DND-41 (cell line): ENCODE results near the gene SUPT20H.

Experiments used
- ATAC-seq: fragments of 200-7000 bp; cut with Tn5 transposase; 3 replicates; pipeline ENCODE4 v1.9.1; 2021; ENCODE audit warnings: low read depth; ENCODE audit not compliant: insufficient read depth
- DNase-seq: peaks from one replicate; pipeline ENCODE4 v3.0.0-alpha.2; 2020
- H2AFZ ChIP-seq: 2 replicates; pipeline ENCODE4 v1.6.0; 2012; ENCODE audit warnings: low read depth, low read length
- H3K27ac ChIP-seq: 2 replicates; pipeline ENCODE4 v1.5.1; 2012; ENCODE audit warnings: low read length, inconsistent platforms
- H3K27me3 ChIP-seq: fragments of 200-600 bp; sonication (generic); 2 replicates; pipeline ENCODE4 v1.6.0; 2012; ENCODE audit warnings: low read length, mild to moderate bottlenecking, inconsistent platforms; ENCODE audit not compliant: insufficient read depth, poor library complexity
- H3K36me3 ChIP-seq: 2 replicates; pipeline ENCODE4 v1.5.1; 2012; ENCODE audit warnings: low read length, inconsistent platforms; ENCODE audit not compliant: insufficient read depth
- H3K4me1 ChIP-seq: 2 replicates; pipeline ENCODE4 v1.5.1; 2012; ENCODE audit warnings: mild to moderate bottlenecking, low read length; ENCODE audit not compliant: insufficient read depth
- H3K4me2 ChIP-seq: 2 replicates; pipeline ENCODE4 v1.6.0; 2012; ENCODE audit warnings: mild to moderate bottlenecking, moderate library complexity, low read length, inconsistent platforms; ENCODE audit not compliant: insufficient read depth
- H3K4me3 ChIP-seq, 2 experiments: fragments of 200-600 bp in 1 of 2; shearing (Covaris generic) in 1 of 2; 2 replicates each; pipeline ENCODE4 v1.5.1; 2012 to 2016; ENCODE audit warnings: inconsistent platforms in 2 of 2, low read length in 2 of 2, mild to moderate bottlenecking in 2 of 2, low read depth in 1 of 2, moderate library complexity in 1 of 2
- H3K79me2 ChIP-seq: 2 replicates; pipeline ENCODE4 v1.6.0; 2012; ENCODE audit warnings: low read length, inconsistent platforms; ENCODE audit not compliant: insufficient read depth
- H3K9ac ChIP-seq: 2 replicates; pipeline ENCODE4 v1.6.0; 2012; ENCODE audit warnings: low read depth, mild to moderate bottlenecking, inconsistent platforms, low read length, moderate library complexity
- H3K9me3 ChIP-seq: 2 replicates; pipeline ENCODE4 v1.5.1; 2012; ENCODE audit warnings: low read length, moderate library complexity, mild to moderate bottlenecking, inconsistent platforms; ENCODE audit not compliant: insufficient read depth, severe bottlenecking
- H4K20me1 ChIP-seq: 2 replicates; pipeline ENCODE4 v1.6.0; 2012; ENCODE audit warnings: low read length; ENCODE audit not compliant: insufficient read depth
- EZH2 ChIP-seq: IDR thresholded peaks from 3 replicates; pipeline ENCODE4 v1.6.1; 2012; ENCODE audit warnings: borderline replicate concordance, low read depth, mild to moderate bottlenecking, moderate library complexity, low read length, inconsistent platforms; ENCODE audit not compliant: severe bottlenecking
- TF ChIP-seq, protein P1 (sequence below): IDR thresholded peaks from 2 replicates; pipeline ENCODE4 v1.5.1; 2012; ENCODE audit warnings: borderline replicate concordance, low read length, moderate library complexity, mild to moderate bottlenecking; ENCODE audit not compliant: poor library complexity, severe bottlenecking; ENCODE audit errors: extremely low read depth

SUPT20H gene

DNA sequence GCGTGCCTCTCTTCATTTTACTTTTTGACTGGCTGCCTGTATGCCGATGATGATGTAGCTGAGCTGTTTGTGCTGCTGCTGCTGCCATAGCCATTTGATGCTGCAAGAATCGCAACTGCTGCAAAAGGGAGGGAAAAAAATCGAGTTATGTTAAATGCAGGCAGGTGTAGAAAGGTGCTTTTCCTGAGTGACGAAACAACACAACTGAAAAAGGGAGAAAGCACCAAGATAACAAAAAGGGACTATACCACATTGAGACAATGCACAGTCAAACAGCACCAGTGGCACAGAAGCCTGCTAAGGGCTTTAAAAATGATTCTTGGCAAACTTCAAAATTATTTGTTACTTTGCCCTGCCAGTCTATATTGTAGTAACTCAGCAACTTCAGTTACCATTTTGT lies 49.8 kb downstream of the SUPT20H start:
- TF ChIP-seq, protein P1, sequence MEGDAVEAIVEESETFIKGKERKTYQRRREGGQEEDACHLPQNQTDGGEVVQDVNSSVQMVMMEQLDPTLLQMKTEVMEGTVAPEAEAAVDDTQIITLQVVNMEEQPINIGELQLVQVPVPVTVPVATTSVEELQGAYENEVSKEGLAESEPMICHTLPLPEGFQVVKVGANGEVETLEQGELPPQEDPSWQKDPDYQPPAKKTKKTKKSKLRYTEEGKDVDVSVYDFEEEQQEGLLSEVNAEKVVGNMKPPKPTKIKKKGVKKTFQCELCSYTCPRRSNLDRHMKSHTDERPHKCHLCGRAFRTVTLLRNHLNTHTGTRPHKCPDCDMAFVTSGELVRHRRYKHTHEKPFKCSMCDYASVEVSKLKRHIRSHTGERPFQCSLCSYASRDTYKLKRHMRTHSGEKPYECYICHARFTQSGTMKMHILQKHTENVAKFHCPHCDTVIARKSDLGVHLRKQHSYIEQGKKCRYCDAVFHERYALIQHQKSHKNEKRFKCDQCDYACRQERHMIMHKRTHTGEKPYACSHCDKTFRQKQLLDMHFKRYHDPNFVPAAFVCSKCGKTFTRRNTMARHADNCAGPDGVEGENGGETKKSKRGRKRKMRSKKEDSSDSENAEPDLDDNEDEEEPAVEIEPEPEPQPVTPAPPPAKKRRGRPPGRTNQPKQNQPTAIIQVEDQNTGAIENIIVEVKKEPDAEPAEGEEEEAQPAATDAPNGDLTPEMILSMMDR, result no peak
- TF ChIP-seq EZH2, result no peak
- no peak overlapping the region for H2AFZ ChIP-seq
- H3K4me2 ChIP-seq, result no peak overlapping the region
- ATAC-seq (no peak), DNase-seq (no peak)
- no peaks in the 10 kb centered on the region for H3K9me3 ChIP-seq
- no peaks in the 10 kb centered on the region; the same call in 1 of the 2 replicates for H4K20me1 ChIP-seq
- no peaks in the 10 kb centered on the region; the same call in 1 of the 2 replicates for H3K4me1 ChIP-seq
- H3K79me2 ChIP-seq, result peaks cover 7% of the 10 kb centered on the region; the same call in 1 of the 2 replicates
- H3K27me3 ChIP-seq, result no peaks in the 10 kb centered on the region
- no peak overlapping the region for H3K27ac ChIP-seq
- peaks cover 86% of the 10 kb centered on the region for H3K36me3 ChIP-seq
- no peak overlapping the region for H3K9ac ChIP-seq
- no peak overlapping the region for H3K4me3 ChIP-seq

DNA sequence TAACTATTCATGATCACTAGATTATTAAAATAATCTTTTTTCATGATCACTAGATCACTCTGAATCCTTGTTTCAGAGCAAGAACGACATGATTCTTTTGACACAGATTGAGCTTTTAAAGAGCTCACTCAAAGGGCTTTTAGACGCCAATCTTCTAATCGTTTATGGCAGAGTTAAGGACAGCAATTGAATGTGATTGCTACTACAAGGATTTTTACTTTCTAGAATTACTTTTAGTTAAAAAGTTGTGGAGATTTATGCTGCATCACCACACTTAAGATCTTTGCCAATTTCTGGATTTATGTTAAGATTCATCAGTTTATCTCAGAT lies 57.6 kb downstream of the SUPT20H start:
- no peak for ATAC-seq
- H2AFZ ChIP-seq, result peak overlapping the region; percentile 51; the same call in 1 of the 2 replicates
- H3K36me3 ChIP-seq, result peaks cover 48% of the 10 kb centered on the region

DNA sequence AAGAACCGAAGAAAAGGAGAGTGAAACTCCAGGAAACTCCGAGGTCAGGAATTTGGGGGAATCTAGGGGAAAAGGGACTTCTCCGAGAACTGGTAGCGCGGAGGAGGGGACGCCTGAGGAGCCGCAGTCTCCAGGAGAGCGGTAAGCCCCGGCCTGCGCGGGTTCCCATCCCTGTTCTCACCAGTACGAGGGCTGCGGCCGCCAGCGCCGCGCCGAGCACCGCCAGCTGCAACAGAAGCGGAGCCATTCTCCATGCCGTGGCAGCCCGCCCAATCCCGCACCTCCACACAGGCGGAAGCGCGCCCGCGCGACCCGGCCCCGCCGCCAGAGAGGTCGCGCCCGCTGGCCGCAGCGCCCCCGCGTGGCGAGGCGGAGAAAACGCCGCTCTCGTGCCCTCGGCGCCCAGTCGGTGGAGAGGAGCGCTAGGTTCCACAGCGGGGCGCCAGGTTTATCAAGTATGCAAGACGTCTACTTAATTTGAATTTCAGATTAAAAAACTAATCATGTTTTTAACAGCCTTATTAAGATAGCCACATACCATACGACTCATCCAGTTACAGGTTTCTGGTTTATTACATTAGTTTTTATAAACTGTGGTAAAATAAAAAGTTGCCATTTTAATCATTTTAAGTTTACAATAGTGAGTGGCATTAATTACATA lies 60.3 kb downstream of the SUPT20H start, which contains the start of gene ALG5:
Gene ALG5 (minus strand): TSS at position 287 of the 661 bp plus-strand sequence. CDS start 40 bp downstream, at position 247.
- H3K4me2 ChIP-seq, result peak within 1 kb of the TSS; percentile 82
- H3K27ac ChIP-seq, result peak within 1 kb of the TSS; percentile 99
- ATAC-seq (peak; percentile 77), DNase-seq (peak; percentile 92)
- peaks cover 82% of the 10 kb centered on the region for H3K79me2 ChIP-seq
- H3K9ac ChIP-seq, result peak within 1 kb of the TSS; percentile 91
- H3K36me3 ChIP-seq, result peaks cover 42% of the 10 kb centered on the region
- H3K4me3 ChIP-seq, result peak within 1 kb of the TSS; percentile 54 to 80
- TF ChIP-seq, protein P1, result peak; percentile 96
- no peak for TF ChIP-seq EZH2
- H4K20me1 ChIP-seq, result peaks cover 13% of the 10 kb centered on the region; the same call in 1 of the 2 replicates
- peaks cover 52% of the 10 kb centered on the region for H3K4me1 ChIP-seq
- peak within 1 kb of the TSS; percentile 88 for H2AFZ ChIP-seq
- H3K27me3 ChIP-seq, result no peaks in the 10 kb centered on the region
- H3K9me3 ChIP-seq, result no peaks in the 10 kb centered on the region

More for the DNA sequence above, 57.6 kb downstream of the SUPT20H start:
- no peak for DNase-seq
- H3K79me2 ChIP-seq, result peaks cover 63% of the 10 kb centered on the region
- TF ChIP-seq EZH2, result no peak
- TF ChIP-seq, protein P1, result no peak
- H3K9me3 ChIP-seq, result no peaks in the 10 kb centered on the region
- H3K27ac ChIP-seq, result peak overlapping the region; percentile 99
- peaks cover 42% of the 10 kb centered on the region for H3K4me1 ChIP-seq
- H3K4me2 ChIP-seq, result peak overlapping the region; percentile 81
- no peaks in the 10 kb centered on the region for H4K20me1 ChIP-seq
- H3K27me3 ChIP-seq, result no peaks in the 10 kb centered on the region
- H3K9ac ChIP-seq, result peak overlapping the region; percentile 91
- peak overlapping the region; percentile 51 to 80 for H3K4me3 ChIP-seq
